Cortex of kidney (tissue), 1 donor: ENCODE measurements around the gene TCF3.

ENCODE experiments used
- DNase-seq: peaks from one replicate; lab custom pipeline; 2025; lab: John Stamatoyannopoulos, UW

The TCF3 gene

GRCh38 chr19:1630012-1630411, 22.4 kb downstream of the TCF3 start:
- no peak for DNase-seq

GRCh38 chr19:1629256-1629808, 23.1 kb downstream of the TCF3 start:
- DNase-seq: no peak

DNA sequence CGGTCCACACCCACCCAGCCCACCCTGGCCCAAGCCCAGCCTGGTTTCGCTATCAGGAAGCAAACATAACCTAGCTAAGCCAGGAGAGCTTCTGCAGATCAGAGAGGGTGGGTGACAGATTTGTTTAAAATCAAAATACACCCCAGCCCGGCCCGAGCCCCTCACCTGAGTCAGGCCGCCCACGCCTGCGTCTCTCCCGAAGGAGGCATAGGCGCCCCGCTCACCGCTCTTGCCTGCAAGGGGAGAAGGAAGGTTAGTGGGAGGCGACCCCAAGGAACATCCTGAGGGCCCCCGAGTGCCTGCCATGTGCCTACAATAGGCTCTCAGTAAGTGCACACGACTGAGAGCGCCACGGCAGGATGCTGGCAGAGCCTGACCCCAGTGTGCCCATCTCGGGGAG, 25.2 kb downstream of the TCF3 start:
- DNase-seq: no peak

GRCh38 chr19:1626417-1627010, 25.9 kb downstream of the TCF3 start:
- DNase-seq: no peak

DNA sequence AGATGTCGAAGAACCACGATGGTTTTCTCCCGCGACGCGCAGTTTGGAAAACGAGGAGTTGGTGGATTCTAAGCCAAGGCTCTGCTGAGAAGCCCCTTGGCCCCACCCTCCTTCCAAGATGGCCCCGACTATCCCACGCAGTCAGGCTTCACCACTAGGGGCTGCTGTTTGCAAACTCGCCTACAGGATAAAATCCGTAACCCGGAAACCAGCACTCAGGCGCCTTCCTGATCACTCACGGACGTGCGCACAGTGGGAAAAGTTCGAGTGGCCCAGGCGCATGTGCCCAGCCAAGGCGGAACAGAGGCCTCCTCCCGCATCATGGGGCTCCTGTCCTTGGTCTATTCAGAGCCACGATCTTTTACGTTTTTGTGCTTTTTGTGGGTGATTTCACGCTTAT, 28.0 kb downstream of the TCF3 start:
- DNase-seq: no peak

DNA sequence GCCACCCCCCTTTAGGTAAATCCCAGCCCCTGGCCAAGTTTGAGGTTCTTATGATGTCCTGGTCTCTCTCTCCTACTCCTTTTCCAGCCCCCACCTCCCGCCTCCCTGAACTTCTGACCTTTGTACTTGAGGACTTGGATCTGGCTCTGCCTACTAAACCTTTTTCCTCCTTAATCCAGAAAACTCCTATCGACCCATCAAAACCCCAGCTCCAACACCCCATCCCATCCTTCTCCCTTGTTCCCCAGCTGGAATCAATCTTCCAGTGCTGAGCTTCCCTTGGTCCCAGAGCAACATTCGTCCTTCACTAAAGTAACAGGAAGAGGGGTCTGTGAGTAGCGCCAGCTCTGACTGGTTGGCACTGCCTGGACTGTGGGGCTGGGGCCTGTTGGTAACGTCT, 29.9 kb downstream of the TCF3 start:
- no peak for DNase-seq

DNA sequence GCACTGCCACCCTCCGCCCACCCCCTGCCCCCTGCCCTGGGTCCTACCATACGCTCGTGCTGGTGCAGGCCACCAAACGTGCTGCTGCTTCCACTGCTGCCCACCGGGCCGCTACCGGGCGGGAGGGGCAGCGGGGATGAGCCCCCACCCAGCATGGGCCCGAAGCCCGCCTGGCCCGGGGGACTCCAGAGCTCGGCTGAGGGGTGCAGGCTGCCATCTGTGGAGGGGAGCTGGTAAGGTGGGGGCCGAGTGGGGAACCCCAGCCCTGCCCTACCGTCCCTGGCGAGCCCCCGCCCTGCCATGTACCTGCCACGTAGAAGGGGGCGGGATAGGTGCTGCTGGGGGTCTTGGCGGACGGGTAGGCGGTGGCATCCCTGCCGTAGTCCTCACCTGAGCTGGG, 30.4 kb downstream of the TCF3 start:
- no peak for DNase-seq

DNA sequence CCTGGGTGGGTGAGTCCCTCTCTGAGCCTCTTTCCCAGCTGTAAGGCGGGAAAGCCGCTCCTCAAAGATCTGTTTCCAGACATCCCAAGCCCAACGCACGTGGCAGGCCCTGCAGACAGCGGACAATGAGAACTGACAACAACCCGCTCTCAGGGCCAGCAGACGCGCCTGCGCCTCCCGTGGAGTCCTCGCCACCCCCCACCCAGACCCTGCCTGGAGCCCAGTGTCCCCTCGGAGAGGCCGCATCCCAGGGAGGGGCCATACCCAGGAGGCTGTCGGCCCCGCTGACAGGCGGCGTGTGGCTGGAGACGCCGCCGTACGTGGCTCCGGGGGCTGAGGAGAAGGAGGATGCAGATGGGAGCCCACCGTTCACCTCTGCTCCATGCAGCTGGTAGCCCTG, 30.8 kb downstream of the TCF3 start:
- no peak for DNase-seq

DNA sequence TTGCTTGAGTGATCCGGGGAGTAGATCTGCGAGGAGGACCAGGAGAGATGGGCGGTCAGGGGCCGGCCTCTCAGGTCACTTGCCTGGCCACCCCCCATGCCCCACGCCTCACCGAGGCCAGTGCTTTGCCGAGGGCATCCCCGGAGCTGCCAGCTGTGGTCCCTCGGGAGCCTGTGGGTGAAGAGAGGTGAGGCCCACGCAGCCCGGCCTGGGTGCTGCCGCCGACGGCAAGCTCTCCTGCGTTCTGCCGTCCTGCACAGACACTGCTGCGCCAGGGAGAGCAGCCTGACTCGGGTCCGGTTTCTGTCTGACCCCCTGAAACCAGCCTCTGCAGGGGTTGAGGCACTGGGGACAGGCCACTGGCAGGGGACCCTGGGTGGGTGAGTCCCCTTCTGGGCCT, 31.4 kb downstream of the TCF3 start:
- DNase-seq: no peak

GRCh38 chr19:1620502-1620901, 31.9 kb downstream of the TCF3 start:
- DNase-seq: no peak

DNA sequence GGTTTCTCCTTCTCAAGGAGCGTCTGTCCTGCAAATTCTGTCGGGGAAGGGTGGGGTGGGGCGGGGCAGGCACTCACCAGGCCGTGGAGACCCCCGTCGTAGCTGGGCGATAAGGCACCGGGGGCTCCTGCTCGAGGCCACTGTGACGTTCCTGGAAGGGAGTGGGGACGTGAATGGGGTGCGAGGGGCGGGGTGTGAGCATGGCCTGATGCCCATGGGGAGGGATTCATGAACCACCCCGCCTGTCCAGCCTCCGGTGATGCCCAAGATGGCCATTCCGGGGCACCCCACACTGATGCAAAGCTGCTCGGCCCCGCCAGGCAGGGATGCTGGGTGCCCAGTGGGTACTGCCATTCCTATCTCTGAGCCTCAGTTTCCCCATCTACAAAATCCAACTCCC, 32.7 kb downstream of the TCF3 start:
- no peak for DNase-seq

DNA sequence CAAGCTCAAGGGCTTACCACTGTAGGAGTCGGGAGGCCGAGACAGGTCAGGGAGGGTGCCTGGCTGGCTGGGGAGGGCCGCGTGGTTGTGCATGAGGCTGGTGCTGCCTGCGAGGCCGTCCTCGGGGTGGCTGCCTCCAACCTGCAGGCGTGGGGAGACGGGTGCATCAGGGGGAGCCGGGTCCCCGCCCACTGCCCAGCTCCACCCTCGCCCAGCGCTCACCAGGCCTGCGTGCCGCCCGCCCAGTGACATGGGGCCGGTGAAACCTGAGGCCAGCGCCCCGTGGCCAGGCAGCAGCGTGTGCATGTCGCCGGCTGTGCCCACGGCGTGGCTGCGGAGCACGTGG, 33.3 kb downstream of the TCF3 start:
- DNase-seq: no peak

DNA sequence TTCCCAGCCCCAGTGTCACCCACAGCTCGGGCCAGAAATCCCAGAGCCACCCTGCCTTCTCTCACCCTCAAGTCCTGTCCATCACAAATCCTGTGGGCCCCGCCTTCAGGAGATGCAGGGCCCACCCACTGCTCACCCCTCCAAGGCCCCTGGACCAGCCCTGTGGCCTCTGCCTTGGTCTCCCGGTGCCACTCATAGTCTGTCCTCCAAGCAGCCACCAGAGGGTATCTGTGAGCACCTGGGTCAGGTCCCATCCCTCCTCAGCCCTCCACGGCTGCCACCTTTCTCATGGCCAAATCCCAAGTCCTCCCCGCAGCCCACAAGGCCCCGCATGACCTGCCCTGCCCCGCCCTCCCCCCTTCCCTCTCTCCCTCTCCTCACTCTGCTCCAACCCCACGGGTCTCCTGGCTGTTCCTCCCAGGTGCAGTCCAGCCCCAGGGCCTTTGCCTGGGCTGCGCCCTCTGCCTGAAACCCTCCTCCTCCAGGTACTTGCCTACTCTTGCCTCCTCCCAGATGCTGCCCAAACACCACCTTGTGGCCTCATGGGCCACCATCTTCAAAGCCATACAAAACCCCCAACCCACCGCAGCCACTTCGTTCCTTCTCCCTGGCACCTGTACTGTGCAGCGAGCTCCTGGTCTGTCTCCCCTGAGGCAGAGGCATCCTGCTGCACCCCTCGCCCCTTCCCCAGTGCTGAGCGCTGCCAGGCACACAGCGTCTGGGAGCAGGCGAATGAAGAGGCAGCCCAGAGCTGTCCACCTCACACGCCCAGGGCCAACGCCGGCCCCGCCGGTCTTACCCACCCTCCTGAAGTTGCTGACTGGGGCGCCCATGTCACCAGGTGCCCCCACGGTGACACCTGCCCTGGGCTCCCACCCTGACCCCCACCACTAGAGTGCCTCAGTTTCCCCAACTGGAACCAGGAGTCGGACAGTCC, 34.0 kb downstream of the TCF3 start:
- no peak for DNase-seq

DNA sequence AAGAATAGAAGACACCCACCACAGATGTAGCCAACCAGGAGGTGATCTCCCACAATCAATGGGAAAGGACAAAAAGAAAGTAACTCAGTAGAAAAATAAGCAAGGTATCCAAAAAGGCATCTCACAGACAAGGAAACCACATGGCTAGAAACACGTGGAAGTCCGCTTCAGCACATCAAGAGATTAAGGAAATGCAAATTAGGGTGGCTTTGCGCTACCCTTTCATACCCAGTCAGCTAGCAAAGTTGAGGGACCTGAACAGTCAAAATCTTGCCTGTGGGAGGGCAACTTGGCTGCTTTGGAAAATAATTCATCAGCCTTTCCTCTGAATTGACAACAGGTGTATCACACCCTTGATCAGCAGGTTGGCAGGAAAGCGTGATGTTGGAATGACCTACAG, 35.5 kb downstream of the TCF3 start:
- no peak for DNase-seq

GRCh38 chr19:1616396-1616795, 36.0 kb downstream of the TCF3 start:
- DNase-seq: no peak

GRCh38 chr19:1615156-1615765, 37.2 kb downstream of the TCF3 start:
- no peak for DNase-seq

GRCh38 chr19:1613808-1614570, 38.4 kb downstream of the TCF3 start:
- no peak for DNase-seq

DNA sequence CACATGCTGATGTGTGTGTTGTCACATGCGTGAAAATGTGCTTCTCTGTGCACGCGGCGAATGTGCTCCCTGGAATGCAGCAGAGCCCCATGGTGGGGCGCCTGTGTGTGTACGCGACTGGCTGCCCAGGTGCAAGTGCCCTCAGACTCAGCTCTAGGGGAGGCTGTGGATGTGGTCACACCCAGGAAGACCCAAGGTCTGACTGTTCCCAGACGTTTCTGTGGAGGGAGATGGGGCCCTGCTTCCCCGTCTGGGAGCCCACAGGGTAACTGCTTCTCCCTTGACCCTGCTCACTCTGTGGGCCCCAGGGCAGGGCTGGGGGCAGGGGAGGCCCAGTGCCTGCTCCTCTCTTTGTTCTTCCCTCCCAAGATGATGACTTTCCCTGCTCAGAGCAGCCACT, 39.3 kb downstream of the TCF3 start:
- no peak for DNase-seq

- no peak for DNase-seq
Observed at GRCh38 chr19:1612114-1613086, 40.0 kb downstream of the TCF3 start.

GRCh38 chr19:1611353-1611752, 41.1 kb downstream of the TCF3 start:
- no peak for DNase-seq

- DNase-seq: no peak
Observed at GRCh38 chr19:1610579-1610978, 41.8 kb downstream of the TCF3 start.
